Fibroblast of skin of back (primary cell): ENCODE data around the gene APELA.
"Not testable (repeated sequence)": the region's sequence is repeated elsewhere in the genome, so short reads cannot be mapped to it uniquely, and the experiment has no call there.

Experiments
- DNase-seq: peaks from one replicate; pipeline ENCODE4 v3.0.0-alpha.2; 2013

APELA gene

DNA sequence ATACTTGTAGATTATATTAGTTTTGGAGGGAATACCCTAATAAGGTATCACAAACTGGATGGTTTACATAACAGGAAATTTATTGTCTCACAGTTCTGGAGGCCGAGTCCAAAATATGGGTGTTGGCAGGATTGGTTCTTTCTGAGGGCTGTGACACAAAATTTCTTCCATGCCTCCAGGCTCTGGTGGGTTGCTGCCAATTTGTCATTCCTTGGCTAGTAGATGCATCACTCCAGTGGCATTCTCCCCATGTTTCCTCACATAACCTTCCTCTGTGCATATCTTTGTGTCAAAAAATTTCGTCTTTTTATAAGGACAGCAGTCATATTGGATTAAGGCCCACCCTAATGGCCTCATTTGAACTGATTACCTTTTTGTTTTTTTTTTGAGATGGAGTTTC is 49.3 kb downstream of the APELA start:
- DNase-seq: peak; percentile 80

DNA sequence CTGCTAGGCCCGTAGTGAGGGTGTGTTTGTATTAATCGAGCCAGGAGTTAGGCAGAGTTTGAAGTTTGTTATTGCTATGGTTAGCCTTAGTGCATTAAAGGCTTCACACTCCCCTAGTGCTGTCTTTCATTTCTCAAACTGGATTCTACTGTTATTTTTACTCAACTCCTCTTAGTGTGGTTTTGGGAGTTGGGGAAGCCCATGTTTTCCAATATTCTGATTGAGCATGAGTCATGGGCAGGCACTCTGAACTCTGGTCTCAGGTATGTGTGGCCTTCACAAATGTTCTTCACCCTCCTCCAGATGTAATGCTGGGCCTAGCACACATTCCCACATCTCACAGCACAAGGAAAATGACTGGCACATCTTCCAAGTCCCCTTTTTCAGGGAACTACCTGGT is 50.1 kb downstream of the APELA start:
- DNase-seq: peak; percentile 9

DNA sequence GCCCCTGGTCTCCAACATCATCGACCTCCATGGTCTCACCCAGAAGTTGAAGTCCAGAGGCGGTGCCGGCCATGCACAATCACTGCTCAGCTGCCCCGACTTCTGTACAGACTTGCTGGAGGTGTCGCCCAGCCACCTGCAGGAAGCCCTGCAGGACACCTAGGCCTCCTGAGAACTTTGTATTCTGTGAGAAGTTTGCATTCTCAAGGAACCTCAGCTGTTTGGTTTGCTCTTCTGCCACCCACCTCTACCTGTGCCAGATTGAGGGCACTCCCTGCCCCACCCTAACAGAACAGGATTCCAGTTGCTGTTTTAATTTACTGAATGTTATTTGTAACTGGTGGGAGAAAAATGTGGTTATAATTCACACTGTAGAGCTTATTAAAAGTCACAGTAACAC is 53.7 kb downstream of the APELA start:
- no peak for DNase-seq

DNA sequence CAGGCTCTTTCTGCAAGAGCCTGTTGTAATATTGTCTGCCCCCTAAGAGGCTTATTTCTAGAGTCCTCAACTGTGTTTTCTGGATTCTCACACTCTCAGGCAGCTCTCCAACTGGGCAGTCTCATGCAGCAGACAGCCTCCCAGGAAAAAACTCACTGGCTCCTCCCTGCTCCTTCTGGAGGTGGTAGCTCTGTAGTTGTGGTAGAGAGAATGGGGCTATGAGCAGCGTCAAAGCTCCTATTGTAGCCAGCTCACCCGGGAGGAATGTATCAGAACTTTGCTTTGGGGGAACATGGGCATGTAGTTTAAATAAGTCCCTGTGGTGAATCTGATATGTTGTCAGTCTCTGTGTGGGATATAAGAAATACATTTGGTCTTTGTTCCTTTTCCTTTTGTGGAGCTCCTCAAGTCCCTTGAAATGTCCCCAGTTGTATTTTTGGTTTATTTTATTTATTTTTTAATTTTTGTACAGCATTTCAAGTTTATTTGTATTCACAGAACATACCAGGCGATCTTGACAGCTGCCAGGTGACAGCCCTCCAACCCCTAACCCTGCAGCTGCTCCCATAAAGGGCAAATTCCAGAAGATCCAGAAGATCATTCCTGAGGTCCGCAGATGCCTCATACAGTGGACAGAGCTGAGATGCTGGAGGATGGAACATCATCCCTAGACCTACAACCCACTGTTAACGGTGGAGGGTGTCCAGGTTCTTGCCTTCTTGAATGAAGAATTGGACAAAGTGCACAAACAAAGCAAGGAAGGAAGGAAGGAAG is 54.8 kb downstream of the APELA start:
- peak; percentile 54 for DNase-seq

DNA sequence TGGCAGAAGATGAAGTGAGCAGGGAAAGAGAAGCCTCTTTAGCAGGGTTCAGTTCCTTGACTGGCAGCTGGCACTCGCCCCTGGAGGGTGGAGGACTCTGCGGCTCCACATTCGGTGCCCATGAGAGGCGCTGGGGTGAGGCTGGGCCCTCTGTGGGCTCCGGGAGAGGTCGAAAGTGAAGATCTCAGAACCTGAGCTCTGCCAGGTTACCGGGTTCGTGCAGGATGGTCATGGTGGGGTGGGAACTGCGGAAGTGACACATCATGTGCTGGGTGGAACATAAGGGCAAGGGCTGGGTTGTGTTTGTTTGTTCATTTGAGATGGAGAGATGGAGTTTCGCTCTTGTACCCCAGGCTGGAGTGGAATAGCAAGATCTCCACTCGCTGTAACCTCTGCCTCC is 56.3 kb downstream of the APELA start:
- DNase-seq: no peak

DNA sequence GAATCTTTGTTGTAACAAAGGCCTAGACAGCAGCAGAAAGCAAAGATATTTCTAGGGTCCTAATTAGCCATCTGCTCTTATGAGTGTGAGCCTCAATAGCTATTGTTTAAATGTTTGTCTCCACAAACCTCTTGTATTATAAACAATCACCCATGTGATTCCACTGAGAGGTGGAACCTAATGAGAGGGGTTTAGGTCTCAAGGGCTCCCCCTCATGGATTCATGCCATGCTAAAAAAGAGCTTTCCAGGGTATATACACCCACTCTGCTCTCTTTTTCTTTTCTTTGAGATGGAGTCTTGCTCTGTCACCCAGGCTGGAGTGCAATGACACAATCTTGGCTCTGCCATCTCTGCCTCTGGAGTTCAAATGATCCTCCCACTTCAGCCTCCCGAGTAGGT is 58.4 kb downstream of the APELA start:
- DNase-seq: no peak

DNA sequence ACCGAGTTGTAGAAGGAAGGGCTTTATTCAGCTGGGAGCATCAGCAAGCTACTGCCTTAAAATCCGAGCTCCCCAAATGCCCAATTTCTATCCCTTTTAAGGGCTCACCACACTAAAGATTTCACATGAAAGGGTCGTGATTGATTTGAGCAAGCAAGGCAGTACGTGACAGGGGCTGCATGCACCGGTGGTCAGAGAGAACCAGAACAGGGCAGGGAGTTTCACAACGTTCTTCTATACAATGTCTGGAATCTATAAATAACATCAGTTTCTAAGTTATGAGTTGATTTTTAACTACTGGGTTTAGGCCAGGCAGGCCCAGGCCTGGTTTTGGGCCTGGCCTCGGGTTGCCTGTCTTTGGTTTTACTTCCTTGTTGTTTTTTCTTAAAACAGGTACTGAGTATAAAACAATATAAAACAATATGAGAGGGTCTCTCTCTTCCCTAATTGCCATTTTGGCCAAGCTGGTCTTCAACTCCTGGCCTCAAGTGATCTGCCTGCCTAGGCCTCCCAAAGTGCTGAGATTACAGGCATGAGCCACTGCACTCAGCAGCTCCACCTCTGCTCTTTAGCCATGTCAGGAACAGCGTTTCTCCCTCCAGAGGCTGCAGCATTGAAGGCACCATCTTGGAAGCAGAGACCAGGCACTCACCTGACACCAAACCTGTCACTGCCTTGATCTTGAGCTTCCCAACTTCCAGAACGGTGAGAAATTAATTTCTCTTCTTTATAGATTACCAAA is 59.1 kb downstream of the APELA start:
- DNase-seq: not testable (repeated sequence)

DNA sequence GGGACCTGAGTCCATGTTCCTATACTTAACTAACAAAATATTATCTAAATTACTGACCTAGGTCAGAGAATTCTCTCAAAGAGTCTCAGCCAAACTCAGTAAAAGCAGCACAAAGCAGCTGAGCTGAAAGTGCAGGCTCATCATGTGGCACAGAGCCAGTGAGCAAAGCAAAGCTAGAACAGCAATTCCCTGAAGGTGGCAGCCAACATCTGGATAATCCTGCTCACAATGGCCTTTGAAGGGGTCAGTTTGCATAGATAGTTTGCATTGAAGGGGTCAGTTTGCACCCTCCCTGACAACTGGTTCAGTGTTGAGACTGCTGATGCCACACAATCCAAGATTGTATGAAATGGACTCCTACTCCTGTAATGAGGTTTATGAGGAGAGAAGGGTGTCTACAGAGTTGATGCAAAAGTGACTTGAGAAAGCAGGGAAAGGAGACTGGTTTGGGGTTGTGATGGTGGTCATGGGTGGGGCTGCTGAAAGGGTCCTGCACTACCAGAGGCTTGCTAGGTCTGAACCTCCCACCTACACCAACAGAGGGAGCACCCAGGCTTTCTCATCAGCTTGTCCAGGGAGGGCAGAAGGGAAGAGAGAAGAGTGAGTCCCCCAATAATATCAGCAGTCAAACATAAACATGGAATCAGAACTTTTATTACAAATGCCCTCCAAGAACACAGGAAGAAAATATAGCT is 60.7 kb downstream of the APELA start:
- DNase-seq: peak; percentile 15

DNA sequence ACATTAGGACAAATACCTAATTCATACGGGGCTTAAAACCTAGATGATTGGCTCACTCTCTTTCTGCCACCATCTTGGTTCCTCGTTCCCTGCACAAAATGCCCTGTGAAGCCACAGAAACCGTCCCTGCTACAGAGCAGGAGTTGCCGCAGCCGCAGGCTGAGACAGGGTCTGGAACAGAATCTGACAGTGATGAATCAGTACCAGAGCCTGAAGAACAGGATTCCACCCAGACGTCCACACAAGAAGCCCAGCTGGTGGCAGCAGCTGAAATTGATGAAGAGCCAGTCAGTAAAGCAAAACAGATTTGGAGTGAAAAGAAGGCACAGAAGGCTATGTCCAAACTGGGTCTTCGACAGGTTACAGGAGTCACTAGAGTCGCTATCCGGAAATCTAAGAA is 66.2 kb downstream of the APELA start:
- no peak for DNase-seq

DNA sequence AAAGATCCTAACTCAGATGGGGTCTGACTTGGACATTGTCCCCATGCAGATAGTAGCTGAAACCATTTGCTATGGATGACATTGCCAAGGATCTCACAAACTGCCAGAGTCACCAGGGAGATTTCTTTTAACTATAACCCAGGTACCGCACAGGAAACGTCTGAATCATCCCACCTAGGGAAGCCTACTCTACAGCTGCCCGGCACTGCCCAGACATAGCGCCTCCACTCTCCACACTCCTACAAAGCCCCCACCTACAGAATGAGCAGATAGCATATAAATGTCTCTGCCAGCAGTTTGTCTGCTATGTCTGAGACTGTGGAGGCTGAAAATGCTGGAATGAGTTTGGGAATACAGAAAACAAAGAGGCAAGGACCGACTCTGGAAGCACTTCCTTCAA is 68.2 kb downstream of the APELA start:
- DNase-seq: no peak

DNA sequence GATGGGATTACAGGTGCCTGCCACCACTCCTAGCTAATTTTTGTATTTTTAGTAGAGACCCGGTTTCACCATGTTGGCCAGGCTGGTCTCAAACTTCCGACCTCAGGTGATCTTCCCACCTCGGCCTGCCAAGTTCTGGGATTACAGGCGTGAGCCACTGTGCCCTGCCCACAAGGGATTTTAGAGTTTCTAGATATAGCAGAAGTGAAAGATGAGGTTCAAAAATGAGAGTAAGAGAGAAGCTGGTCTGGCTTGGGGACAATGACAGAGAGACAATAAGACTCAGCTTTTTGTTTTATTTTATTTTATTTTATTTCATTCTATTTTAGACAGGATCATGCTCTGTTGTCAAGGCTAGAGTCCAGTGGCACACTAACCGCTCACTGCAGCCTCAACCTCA is 69.8 kb downstream of the APELA start:
- DNase-seq: no peak
